SK-N-DZ (cell line): Measurements from ENCODE around the gene PC.
"Not testable (repeated sequence)": the region's sequence is repeated elsewhere in the genome, so short reads cannot be mapped to it uniquely, and the experiment has no call there.

ENCODE experiments used
- DNase-seq: peaks from one replicate; pipeline ENCODE4 v3.0.0-alpha.2; 2015; ENCODE audit warnings: low spot score

PC gene

DNA sequence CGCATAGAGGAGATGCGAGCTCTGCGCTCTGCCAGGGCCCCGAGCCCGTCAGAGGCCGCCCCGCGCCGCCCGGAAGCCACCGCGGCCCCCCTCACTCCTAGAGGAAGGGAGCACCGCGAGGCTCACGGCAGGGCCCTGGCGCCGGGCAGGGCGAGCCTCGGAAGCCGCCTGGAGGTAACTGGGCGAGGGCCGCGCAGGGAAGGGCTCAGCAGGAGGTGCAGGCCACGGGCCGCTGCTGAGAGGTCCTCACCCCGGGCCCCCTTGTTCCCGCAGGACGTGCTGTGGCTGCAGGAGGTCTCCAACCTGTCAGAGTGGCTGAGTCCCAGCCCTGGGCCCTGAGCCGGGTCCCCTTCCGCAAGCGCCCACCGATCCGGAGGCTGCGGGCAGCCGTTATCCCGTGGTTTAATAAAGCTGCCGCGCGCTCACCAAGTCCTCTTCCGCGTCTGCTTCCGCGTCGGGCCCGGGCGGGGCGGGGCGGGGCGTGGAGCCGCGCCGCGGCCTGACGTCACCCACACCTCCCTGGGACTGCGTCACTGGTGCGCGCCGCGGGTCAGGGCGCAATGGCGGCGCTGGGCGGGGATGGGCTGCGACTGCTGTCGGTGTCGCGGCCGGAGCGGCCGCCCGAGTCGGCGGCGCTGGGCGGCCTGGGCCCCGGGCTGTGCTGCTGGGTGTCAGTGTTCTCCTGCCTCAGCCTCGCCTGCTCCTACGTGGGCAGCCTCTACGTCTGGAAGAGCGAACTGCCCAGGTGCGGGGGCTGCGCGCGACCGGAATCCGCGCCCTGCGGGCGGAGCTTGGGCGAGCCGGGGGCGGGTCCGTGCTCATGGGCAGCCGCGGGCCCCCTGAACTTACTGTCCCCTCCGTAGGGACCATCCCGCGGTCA, 115.0 kb downstream of the PC start, which contains the start of gene RCE1:
Gene RCE1 (plus strand): TSS at position 546 of the 880 bp plus-strand sequence. CDS start 15 bp downstream, at position 561.
- DNase-seq, result peak; percentile 84

DNA sequence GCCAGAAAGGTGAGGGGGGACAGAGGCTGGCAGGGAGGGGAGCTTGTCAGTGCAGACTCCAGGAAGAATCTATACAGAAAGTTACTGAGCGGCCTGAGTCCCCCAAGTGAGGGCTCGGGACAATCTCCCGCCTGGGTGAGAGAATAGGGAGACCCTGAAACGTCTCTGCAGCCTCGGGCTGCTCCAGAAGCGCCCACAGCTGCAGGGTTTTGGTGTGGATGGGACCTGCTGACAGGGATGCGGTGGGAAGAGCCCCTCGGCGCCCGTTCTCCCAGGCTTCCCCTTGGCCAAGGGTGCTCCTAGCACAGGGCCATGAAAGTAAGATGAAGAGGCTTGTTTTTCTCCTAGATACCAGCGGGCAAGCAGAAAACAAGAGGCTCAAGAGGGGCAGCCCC, 115.7 kb downstream of the PC start:
- DNase-seq, result no peak

DNA sequence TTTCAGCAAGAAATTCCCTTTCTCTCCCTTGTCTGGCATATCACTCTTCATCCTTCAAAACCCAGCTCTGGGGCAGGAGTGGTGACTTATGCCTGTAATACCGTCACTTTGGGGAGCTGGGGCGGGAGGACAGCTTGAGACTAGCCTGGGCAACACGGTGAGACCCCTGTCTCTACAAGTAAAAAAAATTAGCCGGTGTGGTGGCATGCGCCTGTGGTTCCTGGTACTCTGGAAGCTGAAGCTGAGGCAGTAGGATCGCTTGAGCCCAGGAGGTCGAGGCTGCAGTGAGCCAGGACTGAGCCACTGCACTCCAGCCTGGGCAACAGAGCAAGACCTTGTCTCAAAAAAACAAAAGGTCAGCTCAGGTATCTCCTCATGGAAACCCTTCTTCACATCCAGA, 116.3 kb downstream of the PC start:
- DNase-seq, result no peak

DNA sequence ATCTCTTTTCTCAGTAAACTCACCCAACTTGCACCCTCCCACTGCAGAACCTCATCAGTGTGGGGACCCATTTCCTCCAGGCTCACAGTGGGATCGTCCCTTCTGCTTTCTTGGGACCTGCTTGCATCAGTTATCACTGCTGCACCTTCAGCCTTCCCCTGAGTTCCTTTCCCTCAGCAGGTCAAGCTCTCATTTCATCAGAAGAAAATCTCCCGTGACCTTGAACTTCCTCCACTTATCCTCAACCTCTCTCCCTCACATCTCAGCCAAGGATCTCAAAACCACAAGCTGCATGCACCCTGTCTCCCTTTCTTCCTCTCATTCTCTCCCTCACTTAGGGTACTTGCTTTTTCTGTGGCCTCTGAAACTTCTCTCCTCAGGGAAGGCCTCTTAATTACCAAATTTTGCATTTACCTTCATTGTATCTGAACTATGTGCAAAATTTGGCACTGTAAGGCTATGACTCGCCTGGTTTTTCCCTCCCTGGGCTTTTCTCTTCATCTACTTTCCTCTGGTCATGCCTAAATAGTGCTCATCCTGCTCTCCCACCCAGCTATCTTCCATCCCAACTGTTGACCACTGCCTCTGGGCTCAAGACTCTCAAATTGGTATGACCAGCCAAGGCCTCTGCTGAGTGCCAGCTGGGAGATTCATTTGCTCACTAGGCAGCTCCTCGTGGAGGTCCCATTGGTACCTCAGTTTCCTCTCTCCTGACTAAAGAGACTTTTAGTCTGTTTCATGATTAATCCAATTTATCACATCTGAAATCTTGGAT, 117.7 kb downstream of the PC start:
- DNase-seq, result no peak

DNA sequence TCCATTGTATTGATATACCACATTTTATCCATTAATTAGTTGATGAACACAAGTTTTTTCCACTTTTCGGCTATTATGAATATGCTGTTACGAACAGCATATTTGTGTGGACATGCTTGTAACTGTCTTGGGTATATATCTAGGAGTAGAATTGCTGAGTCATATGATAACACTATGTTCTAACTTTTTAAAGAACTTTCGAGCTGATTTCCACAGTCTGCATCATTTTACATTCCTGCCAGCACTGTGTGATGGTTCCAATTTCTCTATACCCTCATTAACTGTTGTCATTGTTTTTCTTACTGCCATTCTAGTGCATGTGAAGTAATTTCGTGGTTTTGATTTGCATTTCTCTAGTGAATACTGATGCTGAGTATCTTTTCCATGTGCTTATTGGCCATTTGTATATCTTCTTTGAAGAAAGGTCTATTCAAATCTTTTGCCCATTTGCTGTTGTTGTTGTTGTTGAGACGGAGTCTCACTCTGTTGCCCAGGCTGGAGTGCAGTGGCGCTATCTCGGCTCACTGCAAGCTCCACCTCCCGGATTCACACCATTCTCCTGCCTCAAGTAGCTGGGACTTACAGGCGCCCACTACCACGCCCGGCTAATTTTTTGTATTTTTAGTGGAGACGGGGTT, 122.3 kb downstream of the PC start:
- no peak for DNase-seq

DNA sequence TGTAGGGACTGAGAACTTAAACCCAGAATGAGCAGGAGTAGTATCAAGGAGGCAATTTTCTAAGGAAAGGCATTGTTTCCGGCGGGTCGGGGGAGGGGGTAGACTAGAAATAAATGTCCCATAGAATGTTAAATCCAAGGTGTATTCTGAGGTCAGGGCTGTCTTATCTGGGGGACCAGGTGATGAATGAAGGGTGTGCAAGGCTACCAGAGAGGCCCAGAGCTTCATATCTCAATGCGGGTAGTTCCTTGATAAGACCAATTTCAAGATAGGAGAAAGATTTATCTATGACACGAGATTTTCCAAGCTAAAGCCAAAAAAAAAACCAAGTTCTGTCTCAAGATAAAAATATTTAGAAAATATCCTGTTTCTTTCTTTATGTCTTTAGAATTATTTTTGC, 123.2 kb downstream of the PC start:
- no peak for DNase-seq

DNA sequence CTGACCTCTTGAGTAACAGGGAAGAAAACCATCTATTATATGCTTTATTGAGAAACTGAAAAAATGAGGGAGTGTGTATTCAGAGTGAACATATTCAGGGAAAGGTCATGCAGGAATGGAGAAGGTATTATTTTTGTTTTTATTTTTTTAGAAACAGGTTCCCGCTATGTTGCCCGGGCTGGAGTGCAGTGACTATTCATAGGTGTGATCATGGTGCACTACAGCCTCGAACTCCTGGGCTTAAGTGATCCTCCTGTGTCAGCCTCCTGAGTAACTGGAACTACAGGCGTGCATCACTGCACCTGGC, 123.7 kb downstream of the PC start:
- no peak for DNase-seq

DNA sequence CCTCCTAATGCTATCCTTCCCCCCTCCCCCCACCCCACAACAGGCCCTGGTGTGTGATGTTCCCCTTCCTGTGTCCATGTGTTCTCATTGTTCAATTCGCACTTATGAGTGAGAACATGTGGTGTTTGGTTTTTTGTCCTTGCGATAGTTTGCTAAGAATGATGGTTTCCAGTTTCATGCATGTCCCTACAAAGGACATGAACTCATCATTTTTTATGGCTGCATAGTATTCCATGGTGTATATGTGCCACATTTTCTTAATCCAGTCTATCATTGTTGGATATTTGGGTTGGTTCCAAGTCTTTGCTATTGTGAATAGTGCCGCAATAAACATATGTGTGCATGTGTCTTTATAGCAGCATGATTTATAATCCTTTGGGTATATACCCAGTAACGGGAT, 133.6 kb downstream of the PC start:
- not testable (repeated sequence) for DNase-seq

DNA sequence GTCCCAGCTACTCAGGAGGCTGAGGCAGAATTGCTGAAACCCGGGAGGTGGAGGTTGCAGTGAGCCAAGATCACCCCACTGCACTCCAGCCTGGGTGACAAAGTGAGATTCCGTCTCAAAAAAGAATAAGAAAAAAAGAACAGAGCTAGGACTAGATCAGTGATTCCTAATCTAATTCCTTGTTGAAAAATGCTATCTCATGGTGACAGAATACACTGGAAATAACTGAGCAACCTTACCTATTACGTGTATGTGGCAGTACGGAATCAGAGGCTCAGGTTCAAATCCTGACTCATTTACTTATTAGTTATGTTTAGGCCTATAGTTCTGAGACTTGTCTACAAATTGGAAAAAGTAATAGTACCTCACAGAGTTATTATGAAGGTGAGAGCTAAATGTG, 134.5 kb downstream of the PC start:
- no peak for DNase-seq

DNA sequence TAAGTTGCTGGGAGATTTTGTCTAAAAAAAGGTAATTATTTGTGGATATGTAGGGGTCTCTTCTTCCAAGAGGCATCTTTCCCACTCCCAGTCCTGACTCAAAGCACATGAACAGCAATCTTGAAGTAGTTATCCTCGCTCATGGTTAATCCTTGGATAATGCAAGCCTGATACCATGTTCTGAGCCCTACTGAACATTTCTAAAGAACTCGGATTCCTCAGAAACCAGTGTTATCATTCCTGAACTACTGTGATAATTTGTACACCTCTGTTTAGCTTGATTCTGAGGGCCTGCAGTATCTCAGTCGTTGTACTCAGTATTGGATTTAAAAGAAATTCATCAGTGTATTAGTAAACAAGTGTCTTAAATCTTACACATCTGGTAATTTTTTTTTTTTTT, 137.3 kb downstream of the PC start:
- DNase-seq, result no peak

DNA sequence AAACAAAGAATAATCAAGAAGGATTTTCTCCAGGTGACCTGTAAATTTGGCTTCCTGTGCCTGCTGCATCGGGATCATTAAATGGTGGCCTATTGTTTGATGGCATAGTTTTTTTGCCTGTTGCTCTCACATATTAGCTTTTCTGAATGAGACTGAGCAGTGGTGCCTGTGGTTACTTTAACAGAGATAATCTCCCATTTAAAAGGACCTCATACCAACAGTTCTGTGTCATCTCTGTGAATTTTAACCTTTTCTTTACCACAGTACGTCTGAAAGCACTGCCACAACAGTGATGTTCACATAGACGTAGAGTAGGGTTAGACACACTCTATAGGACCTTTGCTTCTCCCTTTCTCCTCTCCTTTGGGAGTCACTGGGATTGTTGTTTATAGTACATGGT, 137.8 kb downstream of the PC start:
- DNase-seq, result no peak

DNA sequence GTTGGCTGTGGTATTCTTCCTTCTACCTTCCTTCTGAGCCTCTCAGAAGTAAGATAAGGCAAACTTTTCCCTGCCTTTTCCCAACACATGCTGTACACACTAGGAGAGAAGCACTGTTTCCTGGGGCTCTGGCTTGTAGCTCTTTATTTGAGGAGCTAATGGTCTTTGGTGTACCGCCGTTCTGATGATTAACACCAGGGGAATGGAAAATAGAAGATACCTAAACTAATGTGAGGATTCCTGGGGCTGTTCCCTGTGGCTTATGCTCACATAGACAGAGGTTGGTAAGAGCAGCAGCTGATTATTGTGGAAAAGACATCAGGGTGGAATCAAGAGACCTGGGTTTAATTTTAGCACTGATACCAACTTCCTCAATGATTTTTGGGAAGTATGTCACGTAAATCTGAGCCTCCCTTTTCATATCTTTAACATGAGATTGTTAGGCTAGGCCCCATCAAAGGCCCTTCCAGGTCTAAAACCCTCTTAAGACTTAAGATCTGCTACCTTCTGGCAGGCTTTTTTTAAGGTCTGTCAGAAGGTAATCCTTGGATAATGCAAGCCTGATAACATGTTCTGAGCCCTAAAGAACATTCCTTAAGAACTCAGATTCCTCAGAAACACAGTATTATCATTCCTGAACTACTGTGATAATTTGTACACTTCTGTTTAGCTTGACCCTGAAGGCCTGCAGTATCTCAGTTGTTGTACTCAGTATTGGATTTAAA, 139.8 kb downstream of the PC start:
- DNase-seq, result no peak

DNA sequence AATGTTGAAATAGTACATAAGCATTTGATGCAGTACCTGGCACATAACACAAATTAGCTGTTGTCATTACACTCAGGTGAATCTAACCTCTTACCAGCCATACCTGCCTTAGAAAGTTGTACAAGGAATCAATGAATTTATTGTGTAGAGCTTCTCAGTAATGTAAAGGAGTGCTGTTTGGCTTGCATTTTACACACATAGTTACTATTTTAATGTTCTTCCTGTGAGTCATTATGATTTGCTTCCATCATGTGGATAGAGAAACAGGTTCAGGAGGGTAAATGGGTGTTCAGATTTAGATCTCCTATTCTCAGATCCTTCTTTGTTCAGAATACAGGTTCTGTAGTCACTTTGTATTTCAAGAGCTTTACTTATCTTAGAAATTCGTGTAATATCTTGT, 142.5 kb downstream of the PC start:
- no peak for DNase-seq

DNA sequence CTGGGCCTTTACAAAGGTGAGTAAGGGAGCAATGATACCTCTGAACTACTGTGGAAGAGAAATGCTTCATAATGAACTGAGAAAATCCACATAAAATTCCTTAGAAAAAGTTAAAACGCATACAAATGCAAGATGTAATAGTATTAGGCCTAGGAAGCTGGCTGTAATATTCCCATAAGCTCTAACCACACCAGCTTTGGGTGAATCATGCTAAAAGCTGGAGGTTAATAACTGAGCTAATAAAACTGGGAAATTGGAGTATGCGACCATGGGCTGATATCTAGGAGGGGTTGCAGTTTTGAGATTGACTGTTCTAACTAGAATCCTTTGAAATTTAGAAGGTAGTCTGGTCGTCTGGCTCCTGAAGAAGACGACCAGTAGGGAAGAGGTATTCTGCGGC, 143.5 kb downstream of the PC start:
- DNase-seq, result no peak

DNA sequence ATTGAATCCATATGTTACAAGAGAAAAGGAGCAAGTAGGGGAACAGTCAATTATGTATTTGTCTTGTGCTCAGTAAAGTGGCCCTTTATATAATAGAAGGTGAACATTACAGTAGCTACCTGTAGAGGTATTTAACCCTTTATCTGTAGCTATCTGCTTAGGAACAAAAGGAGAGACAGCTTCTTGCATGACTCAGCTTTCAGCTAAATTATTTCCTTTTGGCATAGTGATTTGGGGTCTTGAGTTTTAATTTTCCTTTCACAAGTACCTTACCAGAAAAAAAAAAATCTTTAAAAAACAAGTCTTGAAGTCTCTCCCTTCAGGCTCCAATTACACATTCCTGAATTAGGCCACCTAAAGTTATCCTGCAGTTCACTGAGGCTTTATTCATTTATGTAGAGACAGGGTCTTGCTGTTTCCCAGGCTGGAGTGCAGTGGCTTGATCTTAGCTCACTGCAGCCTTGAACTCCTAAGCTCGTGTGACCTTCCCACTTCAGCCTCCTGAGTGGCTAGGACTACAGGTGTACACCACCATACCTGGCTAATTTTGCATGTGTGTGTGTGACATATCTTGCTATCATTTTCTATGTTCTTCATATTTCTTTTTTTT, 147.5 kb downstream of the PC start:
- no peak for DNase-seq

DNA sequence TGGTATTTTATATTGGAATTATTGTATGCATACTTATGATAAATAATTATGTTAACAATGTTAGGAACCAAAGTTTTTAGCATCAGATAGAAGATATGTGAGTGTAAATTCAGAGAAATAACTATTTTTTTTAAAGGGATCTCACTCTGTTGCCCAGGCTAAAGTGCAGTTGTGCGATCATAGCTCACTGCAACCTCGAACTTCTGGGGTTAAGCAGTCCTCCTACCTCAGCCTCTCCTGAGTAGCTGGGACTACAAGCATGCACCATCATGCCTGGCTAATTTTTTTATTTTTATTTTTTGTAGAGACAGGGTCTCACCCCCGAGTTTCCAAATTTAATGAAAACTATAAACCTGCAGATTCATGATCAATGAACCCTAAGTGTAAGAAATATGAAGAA, 148.6 kb downstream of the PC start:
- DNase-seq, result no peak

DNA sequence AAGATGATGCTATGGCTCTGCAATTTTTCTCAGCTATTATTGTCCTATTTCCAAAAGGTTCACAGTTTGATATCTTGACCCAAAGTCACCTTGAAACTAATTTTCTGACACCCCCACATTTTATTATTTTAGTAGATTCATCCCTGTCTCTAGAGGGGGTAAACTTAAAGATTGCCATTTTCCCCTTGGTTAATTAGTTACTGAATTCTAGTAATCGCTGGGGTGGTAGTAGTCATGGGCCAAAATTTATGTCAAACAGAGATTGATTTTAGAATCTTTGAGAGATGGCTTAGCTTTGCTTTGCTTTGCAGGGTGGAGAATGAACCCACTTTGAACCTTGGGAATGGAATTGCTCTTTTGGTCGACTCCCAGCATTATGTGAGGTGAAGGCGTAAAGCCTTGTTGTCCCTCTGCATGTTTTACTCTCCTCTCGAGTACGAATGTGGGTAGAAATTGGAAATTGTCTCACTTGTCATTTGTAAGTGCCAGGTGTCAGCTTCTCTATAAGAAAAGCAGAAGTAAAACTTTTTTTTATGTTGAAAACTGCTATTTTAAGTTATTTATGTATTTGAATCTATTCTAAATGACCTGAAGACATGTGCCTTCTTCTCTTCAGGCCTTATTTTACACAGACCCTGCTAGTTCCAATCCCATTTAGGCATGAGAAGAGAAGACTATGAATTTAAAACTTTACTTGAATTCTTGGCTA, 157.3 kb downstream of the PC start:
- no peak for DNase-seq

DNA sequence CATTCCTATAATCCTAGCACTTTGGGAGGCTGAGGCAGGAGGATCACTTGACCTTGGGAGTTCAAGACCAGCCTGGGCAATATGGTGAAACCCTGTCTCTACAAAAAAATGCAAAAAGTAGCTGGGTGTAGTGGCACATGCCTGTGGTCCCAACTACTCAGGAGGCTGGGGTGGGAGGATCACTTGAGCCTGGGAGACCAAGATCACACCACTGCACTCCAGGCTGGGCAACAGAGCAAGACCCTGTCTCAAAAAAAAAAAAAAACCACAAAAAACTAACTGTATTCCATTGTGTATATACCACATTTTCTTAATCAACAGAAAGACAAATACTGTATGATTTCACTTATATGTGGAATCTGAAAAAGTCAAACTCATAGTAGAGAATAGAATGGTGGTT, 158.4 kb downstream of the PC start:
- not testable (repeated sequence) for DNase-seq
